HUES48 (cell line): ENCODE data around the gene CALM3.

Experiments
- H3K27ac ChIP-seq: one replicate; pipeline ENCODE4 v1.7.0; 2013; ENCODE audit warnings: low read depth, low read length, inconsistent platforms
- H3K27me3 ChIP-seq: 2 replicates; pipeline ENCODE4 v1.6.1; 2013; ENCODE audit warnings: mild to moderate bottlenecking, low read length; ENCODE audit not compliant: control insufficient read depth, insufficient read depth
- H3K36me3 ChIP-seq: 2 replicates; pipeline ENCODE4 v1.6.1; 2013; ENCODE audit warnings: low read length; ENCODE audit not compliant: control insufficient read depth, insufficient read depth
- H3K4me1 ChIP-seq: 2 replicates; pipeline ENCODE4 v1.6.1; 2013; ENCODE audit warnings: mild to moderate bottlenecking, low read length; ENCODE audit not compliant: control insufficient read depth, insufficient read depth
- H3K4me3 ChIP-seq: 2 replicates; pipeline ENCODE4 v1.5.1; 2013; ENCODE audit warnings: mild to moderate bottlenecking, low read depth, low read length
- H3K9ac ChIP-seq: 2 replicates; pipeline ENCODE4 v1.6.1; 2013; ENCODE audit warnings: mild to moderate bottlenecking, low read depth, low read length, moderate library complexity
- H3K9me3 ChIP-seq: 2 replicates; pipeline ENCODE4 v1.6.1; 2013; ENCODE audit warnings: low read length; ENCODE audit not compliant: control insufficient read depth, insufficient read depth

Gene CALM3

GRCh38 chr19:46617601-46618000 lies 16.5 kb downstream of the CALM3 start:
- Histone ChIP-seq H3K9ac (no peak overlapping the region), H3K9me3 (no peaks in the 10 kb centered on the region), H3K36me3 (no peaks in the 10 kb centered on the region), H3K27ac (no peak overlapping the region), H3K27me3 (no peaks in the 10 kb centered on the region), H3K4me3 (no peak overlapping the region), H3K4me1 (no peaks in the 10 kb centered on the region)

- Histone ChIP-seq H3K27ac (no peak overlapping the region), H3K27me3 (no peaks in the 10 kb centered on the region), H3K9ac (no peak overlapping the region), H3K4me1 (no peaks in the 10 kb centered on the region), H3K4me3 (no peak overlapping the region), H3K9me3 (no peaks in the 10 kb centered on the region), H3K36me3 (no peaks in the 10 kb centered on the region)
Observed at GRCh38 chr19:46618670-46619231, 17.6 kb downstream of the CALM3 start.

GRCh38 chr19:46620267-46620666 lies 19.1 kb downstream of the CALM3 start:
- Histone ChIP-seq H3K27ac (no peak overlapping the region), H3K4me1 (no peaks in the 10 kb centered on the region), H3K36me3 (no peaks in the 10 kb centered on the region), H3K9me3 (no peaks in the 10 kb centered on the region), H3K9ac (no peak overlapping the region), H3K4me3 (no peak overlapping the region), H3K27me3 (no peaks in the 10 kb centered on the region)

GRCh38 chr19:46620716-46621115 lies 19.6 kb downstream of the CALM3 start:
- H3K4me1 ChIP-seq = no peaks in the 10 kb centered on the region
- H3K9me3 ChIP-seq = no peaks in the 10 kb centered on the region
- H3K36me3 ChIP-seq = no peaks in the 10 kb centered on the region
- no peak overlapping the region for H3K27ac ChIP-seq
- H3K27me3 ChIP-seq = no peaks in the 10 kb centered on the region
- H3K4me3 ChIP-seq = no peak overlapping the region
- no peak overlapping the region for H3K9ac ChIP-seq

- Histone ChIP-seq H3K27me3 (no peaks in the 10 kb centered on the region), H3K4me1 (no peaks in the 10 kb centered on the region), H3K27ac (no peak overlapping the region), H3K9ac (no peak overlapping the region), H3K36me3 (no peaks in the 10 kb centered on the region), H3K9me3 (no peaks in the 10 kb centered on the region), H3K4me3 (no peak overlapping the region)
Observed at GRCh38 chr19:46621191-46622117, 20.3 kb downstream of the CALM3 start.

GRCh38 chr19:46622118-46622446 lies 21.0 kb downstream of the CALM3 start:
- no peaks in the 10 kb centered on the region for H3K4me1 ChIP-seq
- H3K27me3 ChIP-seq = no peaks in the 10 kb centered on the region
- no peak overlapping the region for H3K27ac ChIP-seq
- no peak overlapping the region for H3K4me3 ChIP-seq
- H3K9ac ChIP-seq = no peak overlapping the region
- H3K36me3 ChIP-seq = no peaks in the 10 kb centered on the region
- H3K9me3 ChIP-seq = no peaks in the 10 kb centered on the region

- no peaks in the 10 kb centered on the region for H3K27me3 ChIP-seq
Observed at GRCh38 chr19:46623915-46624502, 22.9 kb downstream of the CALM3 start.

GRCh38 chr19:46624958-46625661 lies 24.0 kb downstream of the CALM3 start, which contains the start of gene PTGIR:
Gene PTGIR (minus strand): TSS chr19:46625089. CDS start chr19:46624225, 864 bp downstream.
- Histone ChIP-seq H3K9me3 (no peaks in the 10 kb centered on the region), H3K27me3 (no peaks in the 10 kb centered on the region), H3K4me3 (no peak within 1 kb of the TSS), H3K36me3 (no peaks in the 10 kb centered on the region), H3K9ac (no peak within 1 kb of the TSS), H3K27ac (no peak within 1 kb of the TSS), H3K4me1 (no peaks in the 10 kb centered on the region)

More at GRCh38 chr19:46623915-46624502, 22.9 kb downstream of the CALM3 start:
- Histone ChIP-seq H3K27ac (no peak overlapping the region), H3K4me1 (no peaks in the 10 kb centered on the region), H3K36me3 (no peaks in the 10 kb centered on the region), H3K4me3 (no peak overlapping the region), H3K9me3 (no peaks in the 10 kb centered on the region), H3K9ac (no peak overlapping the region)

GRCh38 chr19:46625731-46626130 lies 24.6 kb downstream of the CALM3 start:
- H3K27ac ChIP-seq = no peak overlapping the region
- no peaks in the 10 kb centered on the region for H3K9me3 ChIP-seq
- no peaks in the 10 kb centered on the region for H3K27me3 ChIP-seq

GRCh38 chr19:46626446-46626845 lies 25.3 kb downstream of the CALM3 start:
- Histone ChIP-seq H3K9me3 (no peaks in the 10 kb centered on the region), H3K9ac (no peak overlapping the region), H3K27ac (no peak overlapping the region), H3K4me3 (no peak overlapping the region), H3K27me3 (no peaks in the 10 kb centered on the region), H3K4me1 (peaks cover 9% of the 10 kb centered on the region), H3K36me3 (no peaks in the 10 kb centered on the region)

More at GRCh38 chr19:46625731-46626130, 24.6 kb downstream of the CALM3 start:
- H3K4me1 ChIP-seq = peaks cover 1% of the 10 kb centered on the region
- no peaks in the 10 kb centered on the region for H3K36me3 ChIP-seq
- no peak overlapping the region for H3K4me3 ChIP-seq
- H3K9ac ChIP-seq = no peak overlapping the region
